HG02870 (cell line): Measurements from ENCODE around the gene PRKCE.
A peak's percentile ranks its signal among the peaks of the same experiment; 100 is the strongest.
"Not testable (repeated sequence)": the region's sequence is repeated elsewhere in the genome, so short reads cannot be mapped to it uniquely, and the experiment has no call there.

ENCODE experiments used
- ATAC-seq: cut with Tn5 transposase; IDR thresholded peaks from one replicate; pipeline ENCODE4 v1.9.1; 2021; ENCODE audit warnings: mild to moderate bottlenecking, moderate library complexity; ENCODE audit not compliant: unreplicated experiment

Gene PRKCE

GRCh38 chr2:45881970-45882581, 230.6 kb downstream of the PRKCE start:
- no peak for ATAC-seq

GRCh38 chr2:45882707-45883602, 231.5 kb downstream of the PRKCE start:
- no peak for ATAC-seq

- no peak for ATAC-seq
Observed at GRCh38 chr2:45883603-45884000, 232.1 kb downstream of the PRKCE start.

GRCh38 chr2:45884126-45884525, 232.7 kb downstream of the PRKCE start:
- ATAC-seq, result no peak

- ATAC-seq, result no peak
Observed at GRCh38 chr2:45885171-45885621, 233.7 kb downstream of the PRKCE start.

GRCh38 chr2:45886171-45886663, 234.7 kb downstream of the PRKCE start:
- no peak for ATAC-seq

- ATAC-seq, result no peak
Observed at GRCh38 chr2:45888167-45888566, 236.7 kb downstream of the PRKCE start.

GRCh38 chr2:45888641-45889040, 237.2 kb downstream of the PRKCE start:
- ATAC-seq, result no peak

- ATAC-seq, result peak; percentile 82
Observed at GRCh38 chr2:45889053-45889452, 237.6 kb downstream of the PRKCE start.

GRCh38 chr2:45889620-45890370, 238.3 kb downstream of the PRKCE start:
- peak; percentile 49 for ATAC-seq

GRCh38 chr2:45890371-45890646, 238.8 kb downstream of the PRKCE start:
- not testable (repeated sequence) for ATAC-seq

- ATAC-seq, result no peak
Observed at GRCh38 chr2:45890819-45891218, 239.3 kb downstream of the PRKCE start.

GRCh38 chr2:45891719-45892424, 240.4 kb downstream of the PRKCE start:
- ATAC-seq, result no peak

- no peak for ATAC-seq
Observed at GRCh38 chr2:45892425-45892745, 240.9 kb downstream of the PRKCE start.

- no peak for ATAC-seq
Observed at GRCh38 chr2:45892757-45893156, 241.3 kb downstream of the PRKCE start.

GRCh38 chr2:45894211-45894610, 242.7 kb downstream of the PRKCE start:
- no peak for ATAC-seq

- no peak for ATAC-seq
Observed at GRCh38 chr2:45895241-45895861, 243.9 kb downstream of the PRKCE start.

- no peak for ATAC-seq
Observed at GRCh38 chr2:45896311-45896710, 244.8 kb downstream of the PRKCE start.

GRCh38 chr2:45897842-45898241, 246.4 kb downstream of the PRKCE start:
- no peak for ATAC-seq

- ATAC-seq, result no peak
Observed at GRCh38 chr2:45898819-45899218, 247.3 kb downstream of the PRKCE start.

- ATAC-seq, result no peak
Observed at GRCh38 chr2:45899926-45900325, 248.5 kb downstream of the PRKCE start.
